Embryonic facial prominence (tissue), 1 donor: Measurements from ENCODE around the gene NSD1.
"Not testable (repeated sequence)": the region's sequence is repeated elsewhere in the genome, so short reads cannot be mapped to it uniquely, and the experiment has no call there.

Source experiments
- DNase-seq: peaks from one replicate; pipeline ENCODE4 v3.0.0-alpha.2; 2016; ENCODE audit errors: extremely low spot score

The NSD1 gene

DNA sequence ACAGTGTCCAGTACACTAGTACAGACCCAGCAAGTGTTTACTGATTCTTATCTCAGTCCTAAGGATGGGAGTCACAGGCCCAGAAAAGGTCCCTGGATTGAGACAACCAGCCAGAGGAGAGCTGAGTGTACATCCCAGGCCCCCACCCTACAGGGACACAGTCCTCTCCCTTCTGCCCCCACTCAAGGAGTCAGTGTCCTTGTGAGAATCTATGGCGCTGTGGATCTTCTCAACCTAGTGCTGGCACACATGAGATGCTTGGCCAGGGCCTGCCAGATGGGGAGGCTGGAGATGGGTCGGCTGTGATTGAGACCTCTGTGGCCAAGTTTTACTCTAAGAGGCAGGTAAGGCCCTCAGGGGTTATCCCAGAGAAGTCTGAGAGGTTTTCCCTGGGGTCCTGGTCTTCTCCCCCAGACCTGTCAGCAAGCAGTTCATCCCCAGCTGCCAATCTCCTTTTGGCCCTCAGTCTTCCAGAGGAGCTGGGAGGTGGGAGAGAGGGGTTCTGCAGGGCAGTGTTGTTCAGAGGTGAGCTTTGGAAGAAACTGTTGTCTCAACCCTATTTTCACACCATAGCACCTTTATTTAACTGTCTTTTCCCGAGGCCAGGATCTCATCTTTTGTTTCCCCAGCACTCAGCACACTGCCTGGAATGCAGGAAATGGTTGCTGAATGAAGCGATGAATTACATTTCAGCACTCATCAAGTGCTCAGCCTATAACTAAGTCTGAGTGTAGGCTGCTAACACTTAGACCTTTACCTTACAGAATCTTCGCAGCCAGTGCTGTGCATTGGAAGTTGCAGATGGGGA, 3.2 kb upstream of the NSD1 start:
- no peak for DNase-seq

DNA sequence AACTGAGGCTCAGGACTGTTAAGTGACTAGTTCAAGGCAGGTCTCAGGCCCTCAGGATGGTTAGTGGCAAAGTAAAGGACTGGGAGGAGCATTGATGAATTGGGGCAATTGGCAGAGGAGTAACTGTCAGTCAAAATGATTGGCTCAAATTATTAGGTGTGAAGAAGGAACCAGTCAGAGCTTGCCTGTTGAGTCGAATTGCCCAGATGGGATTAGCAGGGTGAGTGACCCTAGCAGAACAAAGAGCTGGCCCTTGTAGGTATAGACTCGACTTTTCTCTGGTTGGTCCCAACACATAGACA, 2.6 kb upstream of the NSD1 start:
- DNase-seq, result no peak

DNA sequence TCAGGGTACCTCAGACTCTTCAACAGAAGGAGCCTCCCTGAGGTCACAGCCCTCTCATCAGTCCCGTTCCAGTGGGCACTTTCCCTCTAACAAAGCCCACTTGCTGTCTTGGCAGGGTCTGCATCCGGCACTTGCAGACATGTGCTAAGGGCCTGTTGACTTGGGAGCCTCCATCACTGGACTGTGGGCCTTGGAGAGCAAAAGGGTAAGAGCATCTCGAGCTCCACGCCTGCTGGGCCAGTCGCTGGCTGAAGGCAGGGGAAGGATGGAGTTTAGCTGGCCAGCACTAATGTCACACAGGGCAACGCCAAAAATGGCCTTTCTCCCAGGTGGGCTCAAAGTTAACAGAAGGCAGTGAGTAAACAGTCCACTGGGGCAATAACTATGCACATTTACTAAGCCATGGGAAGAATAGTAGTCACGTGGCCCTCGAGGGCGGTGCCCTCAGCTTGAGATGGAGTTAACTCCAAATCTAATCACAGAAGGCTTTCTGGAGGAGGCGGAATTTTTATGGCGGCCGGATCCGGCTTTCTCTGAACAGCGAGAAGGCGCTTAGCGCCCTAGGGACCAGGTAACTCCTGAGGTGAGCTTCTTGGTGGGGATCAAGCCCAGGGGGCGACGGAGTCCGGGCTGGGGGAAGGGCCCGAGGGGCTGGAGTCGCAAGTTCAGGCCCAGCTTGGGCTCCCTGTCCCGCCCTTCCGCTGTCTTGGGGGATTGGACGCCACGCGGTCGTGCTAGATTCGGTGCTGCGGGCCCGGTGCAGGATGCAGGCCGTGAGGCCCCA, 2.0 kb upstream of the NSD1 start:
- no peak for DNase-seq

DNA sequence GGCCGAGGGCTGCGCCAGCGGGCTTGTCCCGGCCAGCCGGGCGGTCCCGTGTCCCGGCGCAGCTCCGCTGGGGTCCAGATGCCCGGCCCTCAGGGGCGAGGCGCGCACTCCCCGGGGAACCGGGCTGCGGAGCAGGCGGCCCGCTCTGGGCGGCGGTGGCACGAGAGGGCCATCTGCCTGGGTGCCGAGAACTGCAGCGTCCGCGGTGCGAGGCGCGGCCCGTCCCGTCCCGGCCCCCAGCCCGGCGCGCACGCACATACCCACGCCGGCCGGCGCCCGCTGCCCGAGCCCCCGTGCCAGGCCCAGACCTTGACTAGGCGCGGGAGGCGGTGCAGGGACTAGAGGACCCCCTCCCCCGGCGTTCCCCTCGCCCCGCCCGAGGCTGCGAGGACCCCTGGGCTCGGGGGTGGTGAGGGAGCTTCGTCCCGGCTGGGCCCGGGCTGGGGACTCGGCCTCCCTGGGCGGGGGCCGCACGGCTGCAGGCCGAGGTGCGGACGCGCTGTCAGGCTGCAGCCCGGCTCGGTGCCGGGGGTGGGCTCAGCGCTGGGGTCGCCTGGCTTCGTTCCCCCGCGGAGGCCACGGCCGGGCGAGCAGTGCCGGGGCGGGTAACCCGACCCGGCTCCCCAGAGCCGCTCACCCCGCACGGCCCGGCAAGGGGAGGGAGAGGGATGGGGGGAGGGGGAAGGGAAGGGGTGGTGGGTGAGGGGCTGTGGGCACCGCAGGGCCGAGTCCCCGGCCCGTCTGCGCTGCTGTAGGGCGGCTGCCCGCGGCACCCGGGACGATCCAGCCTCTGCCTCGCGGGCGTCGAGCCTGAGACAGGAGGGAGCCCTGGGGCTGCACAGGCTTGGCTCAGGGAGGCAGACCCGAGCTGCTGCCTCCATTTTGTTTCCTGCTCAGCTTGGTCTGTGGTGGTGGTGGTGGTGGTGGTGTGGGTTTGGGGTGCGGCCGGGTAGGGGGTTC, 1.2 kb upstream of the NSD1 start:
- no peak for DNase-seq

DNA sequence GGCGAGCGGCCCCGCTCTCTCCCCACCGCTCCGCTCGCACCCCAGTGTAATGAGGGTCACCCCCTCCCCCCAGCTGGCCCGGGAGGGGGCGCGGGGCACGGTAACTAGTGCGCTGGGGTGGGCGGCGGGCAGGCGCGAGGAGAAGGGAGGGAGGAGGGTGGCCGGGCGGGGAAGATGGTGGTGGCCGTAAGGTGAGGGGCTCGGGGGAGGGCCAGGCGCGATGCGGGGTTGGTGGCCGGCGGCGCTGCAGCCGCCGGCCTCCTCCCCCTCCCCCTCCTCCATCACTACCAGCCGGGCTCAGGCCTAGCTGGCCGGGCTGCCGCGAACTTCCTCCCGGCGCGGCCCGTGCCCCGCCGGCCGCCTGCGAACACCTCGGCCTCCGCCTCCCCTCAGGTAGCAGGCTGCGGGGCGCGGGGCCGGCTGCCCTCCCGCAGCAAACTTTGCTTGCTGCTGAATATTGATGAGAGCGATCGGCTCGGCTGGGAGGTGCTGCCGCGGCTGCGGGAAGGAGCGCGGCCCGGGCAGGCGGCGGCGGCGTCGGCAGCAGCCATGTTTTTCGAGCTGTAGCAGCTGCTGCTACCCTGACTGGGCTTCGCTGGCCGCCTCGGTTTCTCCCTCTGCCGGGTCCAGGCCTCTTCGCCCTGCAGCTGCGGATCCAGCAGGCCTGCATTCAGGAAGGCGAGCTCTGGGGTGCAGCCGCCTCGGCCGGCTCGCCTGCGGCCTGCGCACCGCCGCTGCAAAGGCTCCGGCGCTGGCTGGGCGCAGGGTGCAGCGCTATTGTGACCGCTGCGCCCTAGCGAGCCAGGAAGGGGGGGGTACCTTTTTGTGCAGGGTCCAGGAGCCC, 502 bp downstream of the NSD1 start:
- no peak for DNase-seq

DNA sequence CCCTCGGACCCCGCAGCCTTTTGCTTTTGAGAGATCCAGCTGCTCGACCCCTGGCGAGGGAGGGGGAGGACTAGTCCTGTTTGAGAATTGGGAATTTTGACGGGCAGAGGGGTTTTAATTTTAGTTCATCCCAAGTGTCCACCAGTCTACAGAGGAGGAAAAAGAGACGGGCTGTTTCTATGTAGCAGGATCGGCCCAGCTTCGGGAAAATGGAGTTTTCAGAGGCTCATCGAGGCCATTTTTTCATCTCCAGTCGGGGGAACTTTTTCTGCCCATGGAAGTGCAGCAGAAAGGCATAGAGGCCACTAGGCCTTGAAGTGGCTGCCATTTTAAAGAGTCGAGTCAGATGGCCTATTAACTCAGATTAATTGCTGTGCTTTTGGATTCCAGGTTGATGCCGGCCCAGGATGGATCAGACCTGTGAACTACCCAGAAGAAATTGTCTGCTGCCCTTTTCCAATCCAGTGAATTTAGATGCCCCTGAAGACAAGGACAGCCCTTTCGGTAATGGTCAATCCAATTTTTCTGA, 1.2 kb downstream of the NSD1 start:
- DNase-seq, result no peak

DNA sequence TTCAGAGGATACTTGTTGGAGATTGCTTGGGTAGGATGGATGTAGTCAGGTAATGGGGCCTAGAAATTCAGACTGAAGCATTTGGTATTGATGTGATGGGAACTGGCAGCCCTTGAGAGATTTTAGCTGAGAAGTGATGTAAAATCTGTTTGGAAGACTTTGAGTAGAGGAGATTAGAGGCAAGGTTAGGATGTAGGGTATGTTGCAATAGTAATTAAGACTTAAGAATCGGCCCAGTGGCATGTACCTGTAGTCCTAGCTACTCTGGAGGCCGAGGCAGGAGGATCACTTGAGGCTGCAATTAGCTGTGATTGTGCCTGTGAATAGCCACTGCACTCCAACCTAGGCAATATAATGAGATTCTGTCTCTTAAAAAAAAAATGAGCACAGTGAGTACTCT, 6.7 kb downstream of the NSD1 start:
- DNase-seq, result no peak

DNA sequence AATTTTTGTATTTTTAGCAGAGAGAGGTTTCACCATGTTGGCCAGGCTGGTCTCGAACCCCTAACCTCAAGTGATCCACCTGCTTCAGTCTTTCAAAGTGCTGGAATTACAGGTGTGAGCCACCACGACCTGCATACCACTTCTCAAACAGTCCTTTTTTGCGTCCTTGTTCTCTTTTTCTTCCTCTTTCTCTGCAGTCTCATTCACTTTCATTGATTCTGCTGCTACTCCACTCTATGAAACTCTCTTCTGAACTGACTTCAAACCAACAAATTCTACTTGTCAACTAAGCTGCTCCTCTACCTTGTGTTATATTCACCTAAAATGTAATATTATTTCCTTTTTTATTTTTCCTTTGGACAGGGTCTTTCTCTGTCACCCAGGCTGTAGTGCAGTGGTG, 7.9 kb downstream of the NSD1 start:
- no peak for DNase-seq

DNA sequence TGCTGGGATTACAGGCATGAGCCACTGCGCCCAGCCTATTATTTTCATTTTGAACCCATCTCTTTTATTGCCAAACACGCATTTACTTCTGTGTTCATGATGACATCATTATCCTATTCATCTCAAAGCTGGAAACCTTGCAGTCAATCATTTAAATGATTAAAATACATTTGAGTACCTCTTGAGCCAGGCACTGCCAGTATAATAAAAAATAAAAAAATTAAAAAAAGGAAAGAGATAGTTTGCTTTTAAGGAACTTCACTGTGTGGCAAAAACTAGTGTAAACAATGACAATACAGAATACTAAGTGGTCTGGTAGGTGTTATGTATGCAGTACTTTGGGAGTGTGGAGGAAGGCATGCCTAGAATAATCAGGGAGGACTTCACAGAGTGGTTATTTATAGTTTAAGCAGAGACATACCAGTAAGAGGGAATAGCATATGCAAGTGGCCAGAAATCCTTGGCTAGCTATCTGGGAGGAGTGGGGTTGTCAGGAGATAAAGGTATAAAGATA, 8.6 kb downstream of the NSD1 start:
- DNase-seq, result no peak

DNA sequence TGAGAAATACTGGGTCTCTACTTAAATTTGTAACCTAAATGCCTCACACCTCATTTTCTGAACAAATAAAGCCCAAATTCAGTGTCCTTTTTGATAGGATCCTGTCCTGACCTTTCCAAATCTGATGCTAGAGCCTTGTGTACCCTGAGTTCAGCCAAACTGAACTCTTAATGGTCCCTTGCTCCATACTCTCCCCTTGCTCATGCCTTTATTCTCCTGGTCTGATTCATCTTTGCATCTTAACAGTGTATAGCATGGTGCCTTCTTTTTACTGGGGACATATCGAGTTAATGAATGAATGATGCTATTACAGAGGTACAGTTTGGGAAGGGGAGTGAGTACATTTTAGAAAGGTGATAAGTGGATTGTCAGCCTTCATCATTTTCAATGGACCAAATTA, 9.2 kb downstream of the NSD1 start:
- DNase-seq, result no peak

DNA sequence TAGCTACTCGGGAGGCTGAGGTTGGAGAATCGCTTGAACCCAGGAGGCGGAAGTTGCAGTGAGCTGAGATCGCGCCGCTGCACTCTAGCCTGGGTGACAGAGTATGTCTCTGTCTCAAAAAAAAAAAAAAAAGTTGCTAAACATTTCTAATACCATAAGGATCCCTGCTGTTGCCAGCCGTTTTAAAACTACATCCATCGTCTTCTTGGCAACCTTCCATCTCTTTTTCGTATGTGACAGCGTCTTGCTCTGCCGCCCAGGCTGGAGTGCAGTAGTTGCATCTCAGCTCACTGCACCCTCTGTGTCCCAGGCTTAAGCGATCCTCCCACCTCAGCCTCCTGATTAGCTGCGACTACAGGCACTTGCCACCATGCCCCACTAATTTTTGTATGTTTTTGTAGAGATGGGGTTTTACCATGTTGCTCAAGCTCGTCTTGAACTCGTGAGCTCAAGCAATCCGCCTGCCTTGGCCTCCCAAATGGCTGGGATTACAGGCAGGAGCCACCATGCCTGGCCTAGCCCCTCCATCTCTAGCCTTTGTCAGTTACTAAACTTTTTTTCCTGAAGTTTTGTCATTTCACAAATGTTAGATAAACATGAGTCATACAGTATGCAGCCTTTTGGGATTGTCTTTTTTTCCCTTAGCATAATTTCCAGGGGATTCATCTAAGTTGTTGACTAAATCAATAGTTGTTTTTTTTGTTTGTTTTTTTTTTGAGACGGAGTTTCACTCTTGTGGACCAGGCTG, 13.5 kb downstream of the NSD1 start:
- no peak for DNase-seq

DNA sequence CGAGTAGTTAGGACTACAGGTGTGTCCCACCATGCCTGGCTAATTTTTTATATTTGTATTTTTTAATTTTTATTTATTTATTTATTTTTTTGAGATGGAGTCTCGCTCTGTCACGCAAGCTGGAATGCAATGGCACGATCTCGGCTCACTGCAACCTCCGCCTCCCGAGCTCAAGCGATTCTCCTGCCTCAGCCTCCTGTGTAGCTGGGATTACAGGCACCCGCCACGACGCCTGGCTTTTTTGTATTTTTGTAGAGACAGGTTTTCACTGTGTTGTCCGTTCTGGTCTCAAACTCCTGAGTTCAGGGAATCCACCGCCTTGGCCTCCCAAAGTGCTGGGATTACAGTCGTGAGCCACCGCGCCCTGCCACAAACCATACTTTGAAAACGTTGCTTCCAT, 16.5 kb downstream of the NSD1 start:
- DNase-seq, result not testable (repeated sequence)

DNA sequence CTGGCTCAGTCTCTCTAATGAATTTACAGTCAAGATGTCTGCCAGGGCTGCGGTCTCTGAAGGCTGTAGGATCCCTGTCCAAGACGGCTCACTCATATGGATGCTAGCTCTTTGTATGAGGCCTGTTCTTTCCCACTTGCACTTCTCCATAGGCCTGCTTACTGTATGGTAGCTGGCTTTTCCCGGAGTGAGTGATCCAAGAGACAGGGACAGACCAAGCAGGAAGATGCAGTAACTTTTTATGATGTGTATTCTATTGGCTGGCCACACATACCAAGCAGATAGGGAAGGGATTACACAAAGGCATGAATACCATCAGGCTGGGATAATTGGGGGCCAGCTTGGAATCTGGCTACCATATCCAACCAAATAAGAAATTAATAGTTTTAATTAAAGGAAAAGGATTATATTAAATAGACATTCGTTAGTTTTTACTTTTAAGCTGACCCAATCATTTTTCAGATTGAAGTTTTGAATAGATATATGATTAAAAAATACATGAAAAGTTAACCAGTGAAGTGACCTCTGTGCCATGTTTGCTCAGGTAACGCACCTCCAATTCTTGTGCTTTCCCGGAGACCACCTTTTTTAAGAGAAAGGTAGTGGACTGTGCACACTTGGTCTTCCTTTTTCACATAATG, 20.6 kb downstream of the NSD1 start:
- DNase-seq, result no peak

DNA sequence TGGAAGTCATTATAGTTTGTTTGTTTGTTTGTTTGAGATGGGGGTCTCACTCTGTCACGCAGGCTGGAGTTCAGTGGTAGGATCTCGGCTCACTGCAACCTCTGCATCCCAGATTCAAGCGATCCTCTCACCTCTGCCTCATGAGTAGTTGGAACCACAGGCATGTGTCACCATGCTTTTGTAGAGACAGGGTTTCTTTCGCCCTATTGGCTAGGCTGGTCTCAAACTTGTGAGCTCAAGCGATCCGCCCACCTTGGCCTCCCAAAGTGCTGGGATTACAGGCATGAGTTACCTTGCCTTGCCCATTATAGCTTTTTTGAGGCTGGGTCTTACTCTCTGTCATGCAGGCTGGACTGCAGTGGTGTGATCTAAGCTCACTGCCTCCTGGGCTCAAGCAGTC, 28.8 kb downstream of the NSD1 start:
- no peak for DNase-seq

DNA sequence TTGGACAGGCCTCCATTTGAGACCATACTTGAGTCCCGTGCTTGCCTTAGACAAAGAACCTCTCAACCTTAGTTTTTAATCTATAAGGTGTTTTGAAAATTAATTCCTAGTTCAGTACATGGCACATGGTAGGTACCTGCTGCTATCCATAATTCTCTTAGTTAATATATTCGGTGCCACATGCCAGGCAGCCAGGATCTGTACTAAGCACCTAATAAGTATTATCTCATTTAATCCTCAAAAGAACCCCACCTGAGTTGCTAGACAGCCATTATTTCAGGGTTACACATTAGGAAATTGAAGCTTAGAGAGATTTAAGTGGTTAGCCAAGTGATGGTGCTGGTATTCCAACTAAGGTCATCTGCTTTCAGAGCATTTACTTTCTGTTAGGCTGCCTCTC, 29.9 kb downstream of the NSD1 start:
- DNase-seq, result no peak

DNA sequence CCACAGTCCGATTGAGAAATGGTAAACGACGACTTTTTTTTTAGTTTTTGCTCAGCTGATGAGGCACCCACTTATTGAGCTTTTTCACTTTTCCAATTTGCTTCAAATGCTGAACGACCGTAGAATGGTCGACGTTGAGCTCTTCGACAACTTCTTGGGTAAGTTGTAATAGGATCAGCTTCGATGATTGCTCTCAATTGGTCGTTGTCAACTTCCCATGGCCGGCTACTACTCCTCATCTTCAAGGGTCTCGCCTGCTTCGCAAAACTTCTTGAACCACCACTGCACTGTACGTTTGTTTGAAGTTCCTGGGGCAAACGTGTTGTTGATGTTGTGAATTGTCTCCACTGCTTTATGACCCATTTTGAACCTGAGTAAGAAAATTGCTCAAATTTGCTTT, 35.7 kb downstream of the NSD1 start:
- no peak for DNase-seq

DNA sequence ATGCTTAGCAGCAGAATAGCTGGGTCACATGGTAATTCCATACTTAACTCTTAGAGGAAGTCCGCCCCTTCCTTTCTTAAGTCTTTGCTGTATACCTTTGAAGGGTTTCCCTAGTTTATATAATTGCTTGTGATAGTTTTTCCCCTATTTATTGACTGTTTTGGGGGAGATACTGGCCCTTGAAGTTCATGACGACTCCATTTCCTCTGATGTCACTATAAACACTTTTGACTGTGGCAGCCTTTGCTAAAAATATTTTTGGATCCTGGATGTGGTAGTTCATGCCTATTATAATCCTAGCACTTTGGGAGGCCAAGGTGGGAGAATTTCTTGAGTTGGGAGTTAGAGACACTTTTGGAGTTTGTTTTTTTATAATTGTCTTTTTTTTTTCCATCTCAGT, 38.4 kb downstream of the NSD1 start:
- DNase-seq, result no peak

DNA sequence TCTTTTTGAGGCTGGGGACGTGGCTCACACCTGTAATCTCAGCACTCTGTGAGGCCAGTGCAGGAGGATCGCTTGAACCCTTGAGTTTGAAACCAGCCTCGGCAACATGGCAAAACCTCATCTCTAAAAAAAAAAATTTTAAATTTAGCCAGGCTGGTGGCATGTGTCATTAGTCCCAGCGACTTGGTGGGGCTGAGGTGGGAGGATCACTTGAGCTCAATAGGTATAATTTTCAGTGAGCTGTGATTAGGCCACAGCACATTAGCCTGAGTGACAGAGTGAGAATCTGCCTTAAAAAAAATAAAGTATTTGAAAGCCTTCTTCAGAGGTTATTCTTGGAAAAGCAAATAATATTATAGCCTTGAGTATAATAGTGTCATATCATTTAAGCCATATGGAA, 41.8 kb downstream of the NSD1 start:
- DNase-seq, result no peak

DNA sequence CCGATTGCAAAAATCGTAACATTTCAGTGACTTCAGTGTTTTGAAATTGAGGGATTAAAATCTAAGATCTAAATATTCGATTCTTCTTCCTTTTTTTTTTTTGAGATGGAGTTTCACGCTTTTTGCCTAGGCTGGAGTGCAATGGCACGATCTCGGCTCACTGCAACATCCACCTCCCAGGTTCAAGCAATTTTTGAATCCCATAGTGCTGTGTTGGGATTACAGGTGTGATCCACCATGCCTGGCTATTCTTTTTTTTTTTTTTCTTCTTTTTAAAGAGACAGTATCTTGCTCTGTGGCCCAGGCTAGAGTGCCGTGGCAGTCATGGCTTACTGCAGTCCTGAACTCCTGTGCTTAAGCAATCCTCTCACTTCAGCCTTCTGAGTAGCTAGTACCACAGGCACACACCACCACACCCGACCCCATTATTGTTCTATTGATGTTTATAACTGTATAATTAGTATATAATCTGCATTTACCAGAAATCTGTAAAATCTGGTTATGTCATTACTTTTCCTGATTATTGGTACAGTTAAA, 42.7 kb downstream of the NSD1 start:
- no peak for DNase-seq
